ENCODE data around the gene SMDT1.

DNA sequence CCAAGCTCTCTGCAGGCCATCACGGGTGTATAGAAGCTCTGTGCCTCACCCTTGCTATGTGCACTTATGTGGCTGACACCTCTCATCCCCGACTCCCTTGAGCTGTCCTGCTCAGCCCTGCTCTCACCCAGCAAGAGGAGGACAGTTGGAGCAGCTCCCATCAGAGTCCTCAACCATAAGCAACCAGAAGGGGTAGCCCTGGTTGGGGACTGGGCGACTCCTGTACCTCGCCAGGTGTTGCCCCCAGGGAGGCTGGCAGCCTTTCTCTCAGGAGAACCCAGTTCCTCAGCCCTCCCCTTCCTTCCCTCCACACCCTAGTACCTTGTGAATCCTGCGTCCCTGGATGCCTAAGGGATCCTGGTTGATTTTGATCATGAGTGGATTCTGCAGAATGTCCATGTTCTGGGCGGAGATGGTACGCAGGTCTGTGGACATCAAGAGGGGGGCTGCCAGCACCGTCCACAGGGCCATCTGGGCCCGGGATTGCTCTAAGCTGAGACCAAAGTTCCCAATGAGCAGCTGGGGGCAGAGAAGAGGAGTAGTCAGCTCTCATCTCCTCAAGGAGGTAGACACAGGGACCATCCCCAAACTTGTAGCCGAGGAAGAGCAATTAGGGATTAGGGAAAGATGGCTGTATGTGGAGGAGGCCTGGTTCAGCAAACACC lies 16.9 kb upstream of the SMDT1 start:
- TF ChIP-seq EZH2phosphoT487 (IDR thresholded peaks at IDR 0.05; ENCODE audit: insufficient read depth, low read depth) (no peak), EZH2 (IDR thresholded peaks at IDR 0.05; ENCODE audit: insufficient read depth, poor library complexity, severe bottlenecking) (no peak)

All from GM23248 (cell line).